Fibroblast of the conjunctiva (primary cell): ENCODE measurements around the gene RIMS4.

Experiments used
- DNase-seq: peaks from one replicate; pipeline ENCODE4 v3.0.0-alpha.2; 2010; ENCODE audit warnings: low read depth

RIMS4 gene

DNA sequence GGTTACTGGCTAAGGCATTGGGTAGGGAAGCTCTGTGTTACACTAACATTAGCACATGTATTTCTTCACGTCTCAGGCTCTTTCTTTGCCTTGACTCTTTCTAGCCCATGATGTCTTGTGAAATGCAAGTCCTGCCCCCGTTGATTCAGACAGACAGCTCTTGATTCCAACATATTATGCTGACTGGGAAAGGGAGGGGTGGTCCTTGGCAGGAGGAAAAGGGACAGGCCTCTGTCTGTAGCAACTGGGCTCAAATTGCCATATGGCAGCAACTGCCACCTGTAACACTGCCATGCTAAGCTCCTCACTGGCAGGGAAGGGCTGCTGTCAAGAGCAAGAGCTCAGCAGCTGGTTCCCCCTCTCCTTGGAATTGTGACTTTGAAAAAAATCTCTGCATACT lies 70.4 kb downstream of the RIMS4 start:
- no peak for DNase-seq

DNA sequence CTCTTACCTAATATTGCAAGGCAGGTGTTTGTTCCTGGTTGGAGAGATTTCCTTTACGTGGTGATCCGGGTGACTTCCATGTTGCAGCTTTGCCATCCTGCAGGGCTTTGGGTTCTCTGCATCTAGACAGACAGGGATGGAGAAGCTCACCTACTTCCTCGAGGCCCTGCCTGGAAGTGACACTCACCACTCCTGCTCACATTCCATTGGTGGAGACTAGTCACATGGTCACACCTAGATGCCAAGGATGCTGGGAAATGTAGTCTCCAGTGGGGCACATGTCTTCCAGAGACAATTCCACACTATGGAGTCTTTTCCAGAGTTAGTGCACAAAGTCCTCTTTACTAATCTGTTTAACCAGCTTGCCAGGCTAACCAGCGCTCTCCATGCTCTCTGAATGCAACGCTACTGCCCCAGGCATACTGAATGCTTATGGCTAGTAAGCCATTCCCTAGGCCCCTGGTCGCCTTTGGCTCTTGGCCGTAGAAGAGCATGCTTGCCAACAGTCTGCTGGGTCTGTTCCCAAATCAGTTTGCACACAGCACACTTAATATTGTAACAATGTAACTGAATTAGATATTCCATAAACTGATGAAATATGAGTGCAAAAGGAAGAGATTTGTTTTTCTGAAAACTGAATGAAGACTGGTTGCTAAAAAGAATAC lies 71.4 kb downstream of the RIMS4 start:
- DNase-seq: peak; percentile 78

DNA sequence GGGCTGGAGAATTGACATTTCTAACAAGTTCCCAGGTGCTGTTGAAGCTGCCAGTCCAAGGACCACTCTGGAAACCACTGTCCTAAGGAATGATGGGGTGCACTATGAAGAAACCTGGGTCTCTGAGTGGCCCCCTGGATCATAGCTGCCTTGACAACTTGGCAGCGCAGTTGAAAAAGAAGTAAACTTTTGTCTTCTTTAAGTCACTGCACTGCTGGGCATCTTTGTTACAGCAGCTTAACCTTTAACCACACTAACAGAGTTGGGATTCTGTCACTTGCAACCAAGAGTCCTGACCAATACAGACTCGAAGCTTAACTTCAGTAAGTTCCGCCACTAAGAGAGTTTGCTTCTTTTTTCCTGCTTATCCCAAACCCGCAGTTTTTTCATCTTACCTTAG lies 73.2 kb downstream of the RIMS4 start:
- DNase-seq: no peak

DNA sequence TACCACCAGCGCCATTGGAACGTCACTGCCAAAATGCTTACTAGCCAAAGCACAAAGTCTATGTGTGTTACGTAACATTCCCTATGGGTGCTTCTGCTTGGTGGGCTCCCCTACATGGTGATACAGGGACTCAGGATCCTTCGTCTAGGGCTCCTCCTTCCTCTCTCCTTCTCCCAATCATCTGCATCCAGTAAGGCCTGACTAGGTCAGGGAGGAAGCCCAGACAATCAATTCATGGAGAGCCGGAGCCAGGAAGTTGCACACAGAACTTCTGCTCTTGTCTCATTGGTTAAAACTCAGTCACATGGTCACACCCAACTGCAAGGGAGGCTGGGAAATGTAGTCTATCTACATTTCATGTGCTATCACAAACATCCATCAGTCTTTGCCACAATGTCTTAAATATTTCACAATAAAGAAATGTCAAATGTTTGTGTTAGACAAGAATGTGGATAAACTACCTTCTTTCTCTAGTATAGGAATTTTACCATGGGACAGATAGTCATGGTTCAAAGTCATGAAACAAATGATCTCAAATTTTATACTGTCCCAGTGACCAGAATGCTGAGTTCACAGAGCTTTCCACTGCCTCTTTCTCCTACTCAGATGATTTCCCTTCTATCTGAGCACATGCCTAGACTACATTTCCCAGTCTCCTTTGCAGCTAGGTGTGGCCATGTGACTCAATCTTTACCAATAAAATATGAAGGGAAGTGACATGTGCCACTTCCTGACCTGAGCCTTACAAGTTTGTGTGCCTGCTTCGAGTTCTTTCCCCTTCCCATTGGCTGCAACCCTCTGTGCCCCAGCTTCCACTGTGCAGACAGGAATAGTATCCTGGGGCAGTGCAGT lies 74.0 kb downstream of the RIMS4 start:
- DNase-seq: peak; percentile 90

DNA sequence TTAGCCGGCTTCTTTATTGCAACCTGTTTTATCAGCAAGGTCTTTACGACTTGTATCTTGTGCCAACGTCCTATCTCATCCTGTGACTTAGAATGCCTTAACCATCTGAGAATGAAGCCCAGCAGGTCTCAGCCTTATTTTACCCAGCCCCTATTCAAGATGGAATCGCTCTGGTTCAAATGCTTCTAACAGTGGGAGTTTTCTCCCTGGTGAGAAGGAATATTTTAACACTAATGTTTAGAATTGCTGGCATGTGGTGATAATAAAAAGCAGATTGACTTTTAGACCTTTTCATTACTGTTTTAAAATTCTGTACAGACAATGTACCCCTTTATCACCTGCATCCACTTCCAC lies 74.6 kb downstream of the RIMS4 start:
- no peak for DNase-seq

DNA sequence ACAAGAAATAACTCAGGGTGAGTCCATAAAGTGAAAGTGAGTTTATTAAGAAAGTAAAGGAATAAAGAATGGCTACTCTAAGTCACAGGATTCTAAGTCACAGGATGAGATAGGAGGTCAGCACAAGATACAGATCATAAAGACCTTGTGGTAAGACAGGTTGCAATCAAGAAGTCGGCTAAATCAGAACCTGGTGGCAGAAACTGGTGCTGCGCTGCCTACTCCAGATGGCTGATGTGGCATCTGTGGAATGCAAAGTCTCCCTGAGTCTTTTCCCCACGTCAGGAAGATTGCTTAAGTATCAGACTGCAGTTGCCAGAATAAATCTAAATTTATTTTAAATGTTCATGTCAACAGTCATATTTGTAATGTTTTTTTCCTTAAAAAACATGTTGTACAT lies 75.4 kb downstream of the RIMS4 start:
- no peak for DNase-seq

DNA sequence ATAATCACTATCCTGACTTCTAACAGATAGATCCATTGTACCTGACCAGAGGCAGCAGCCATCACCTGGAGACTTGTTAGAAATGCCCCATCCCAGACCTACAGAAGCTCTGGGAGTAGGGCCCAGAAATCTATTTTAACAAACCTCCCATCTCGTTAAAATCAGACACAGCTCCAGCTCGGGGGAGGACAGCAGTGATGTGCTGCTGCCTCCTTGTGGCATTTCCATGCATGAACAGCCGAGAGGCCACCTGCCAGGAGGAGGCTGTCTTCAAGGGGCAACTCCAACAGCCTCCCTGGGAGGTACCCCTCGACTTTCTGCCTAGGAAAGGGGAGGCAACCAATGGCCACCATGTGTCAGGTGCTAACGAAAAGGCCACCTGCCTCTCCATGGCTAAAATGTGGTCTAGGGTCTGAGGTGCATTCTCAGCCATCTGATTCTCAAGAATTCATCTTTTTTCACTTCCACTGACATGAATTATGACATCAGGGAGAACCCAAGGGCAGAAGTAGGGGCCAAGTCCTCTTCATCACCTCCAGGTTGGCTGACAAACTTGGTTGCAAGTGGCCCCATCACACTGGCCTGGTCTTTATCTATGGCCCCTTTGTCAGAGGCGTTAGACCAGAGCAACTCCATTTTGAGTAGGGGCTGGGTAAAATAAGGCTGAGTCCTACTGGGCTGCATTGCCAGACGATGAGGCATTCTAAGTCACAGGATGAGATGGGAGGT lies 76.8 kb downstream of the RIMS4 start:
- peak; percentile 63 for DNase-seq

DNA sequence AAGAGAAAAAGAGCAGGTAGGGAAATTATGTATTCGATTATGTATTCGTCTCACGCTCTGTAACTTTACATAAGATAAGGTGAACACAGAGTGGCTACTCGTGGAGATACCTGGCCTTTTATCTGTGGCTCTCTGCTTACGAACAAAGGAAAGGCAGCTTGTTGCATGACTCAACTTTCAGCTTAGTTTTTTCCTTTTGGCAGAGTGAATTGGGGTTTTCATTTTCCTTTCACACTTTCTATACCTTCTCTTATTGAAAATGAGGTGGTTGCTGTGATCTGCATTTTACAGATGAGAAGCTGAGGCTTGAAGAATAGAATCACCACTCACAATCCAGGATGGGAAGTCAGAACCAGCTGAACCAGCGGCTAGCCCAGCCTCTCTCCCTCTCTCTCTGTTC lies 78.0 kb downstream of the RIMS4 start:
- no peak for DNase-seq

DNA sequence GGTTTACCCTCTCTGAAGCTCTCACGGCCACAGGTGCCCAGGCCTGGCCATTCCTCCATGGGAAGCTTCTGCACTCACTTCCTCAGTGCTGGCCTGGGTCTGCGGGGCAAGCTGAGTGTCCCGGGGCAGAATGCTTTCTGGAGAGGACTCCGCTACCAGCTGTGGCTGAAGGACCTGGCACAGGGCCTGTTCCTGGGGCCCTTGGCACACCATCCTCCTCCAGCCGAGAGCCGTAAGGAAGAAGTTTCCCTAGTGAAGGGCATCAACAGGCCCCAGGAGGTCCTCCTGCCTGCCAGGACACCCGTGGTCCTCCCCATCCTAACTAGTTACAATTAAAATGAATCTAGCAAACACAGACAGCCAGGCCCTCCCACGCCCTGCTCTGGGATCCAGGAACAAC lies 78.7 kb downstream of the RIMS4 start:
- no peak for DNase-seq

DNA sequence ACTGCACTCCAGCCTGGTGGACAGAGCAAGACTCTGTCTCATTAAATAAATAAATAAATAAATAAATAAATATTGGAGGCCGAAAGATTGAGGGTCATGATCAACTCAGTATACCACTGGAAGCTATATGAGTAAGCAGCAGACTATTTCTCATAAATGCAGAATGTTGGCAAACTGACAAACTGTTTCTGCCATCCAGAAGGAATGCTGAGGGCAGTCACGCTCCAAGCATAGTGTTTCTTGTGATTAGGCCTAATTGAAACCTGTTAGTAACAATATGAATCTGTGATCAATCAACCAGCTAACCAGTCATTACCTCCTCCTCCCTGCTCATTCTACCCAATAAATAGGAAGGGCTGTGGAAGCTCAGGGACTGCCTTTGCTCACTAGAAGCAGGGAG lies 79.9 kb downstream of the RIMS4 start:
- peak; percentile 76 for DNase-seq

DNA sequence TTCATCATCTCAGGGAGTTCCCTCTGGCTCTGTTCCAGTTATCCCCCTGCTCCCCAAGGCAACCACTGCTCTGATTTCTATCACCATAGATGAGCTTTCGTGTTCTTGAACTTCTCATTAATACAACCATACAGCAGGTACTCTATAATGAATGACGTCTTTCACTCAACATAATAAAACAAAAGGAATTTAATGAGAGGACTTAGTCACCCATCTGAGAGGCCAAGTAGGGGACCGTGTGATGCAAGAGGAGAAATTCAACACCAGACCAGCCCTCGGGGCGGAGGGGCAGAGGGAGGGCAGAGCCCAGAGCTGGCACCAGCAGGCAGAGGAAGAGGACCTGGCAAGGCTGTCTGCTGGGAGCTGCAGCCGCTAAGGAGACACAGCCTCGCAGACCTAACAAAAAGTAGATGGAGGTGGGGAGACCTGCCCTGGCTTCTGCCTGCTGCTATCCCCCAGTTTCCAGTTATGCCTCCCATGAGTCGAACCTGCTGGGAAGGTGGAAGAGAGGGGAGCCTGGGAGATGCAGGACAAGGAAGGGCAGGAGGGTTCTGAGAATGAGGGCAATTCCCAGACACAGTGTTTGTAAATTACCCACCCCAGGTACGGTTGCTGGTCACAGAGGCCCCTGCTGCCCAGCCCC lies 81.4 kb downstream of the RIMS4 start:
- peak; percentile 87 for DNase-seq

DNA sequence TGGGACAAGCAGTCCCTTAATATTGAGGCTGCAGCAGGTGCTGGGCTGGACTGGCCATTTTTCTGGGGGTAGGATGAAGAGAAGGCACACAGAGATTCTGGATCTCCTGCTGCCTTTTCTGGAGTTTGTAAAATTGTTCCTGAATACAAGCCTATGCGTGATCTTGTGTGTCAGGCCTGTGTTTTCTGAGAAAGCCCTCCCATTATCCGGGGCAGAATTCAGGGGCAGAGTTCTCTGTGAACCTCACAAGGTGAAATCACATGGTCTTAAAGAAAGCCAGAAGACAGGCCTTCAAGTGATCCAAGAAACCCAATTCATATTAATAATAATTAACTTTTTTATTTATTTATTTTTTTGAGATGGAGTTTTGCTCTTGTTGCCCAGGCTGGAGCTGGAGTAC lies 82.7 kb downstream of the RIMS4 start:
- no peak for DNase-seq

DNA sequence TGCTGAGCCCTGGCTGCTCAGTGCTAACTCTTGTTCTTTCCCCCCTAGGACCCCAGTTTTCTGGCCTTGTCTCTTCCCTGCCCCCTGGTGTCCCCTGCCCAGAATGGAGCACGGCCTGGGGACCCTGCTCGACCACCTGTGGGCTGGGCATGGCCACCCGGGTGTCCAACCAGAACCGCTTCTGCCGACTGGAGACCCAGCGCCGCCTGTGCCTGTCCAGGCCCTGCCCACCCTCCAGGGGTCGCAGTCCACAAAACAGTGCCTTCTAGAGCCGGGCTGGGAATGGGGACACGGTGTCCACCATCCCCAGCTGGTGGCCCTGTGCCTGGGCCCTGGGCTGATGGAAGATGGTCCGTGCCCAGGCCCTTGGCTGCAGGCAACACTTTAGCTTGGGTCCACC lies 83.3 kb downstream of the RIMS4 start:
- no peak for DNase-seq

DNA sequence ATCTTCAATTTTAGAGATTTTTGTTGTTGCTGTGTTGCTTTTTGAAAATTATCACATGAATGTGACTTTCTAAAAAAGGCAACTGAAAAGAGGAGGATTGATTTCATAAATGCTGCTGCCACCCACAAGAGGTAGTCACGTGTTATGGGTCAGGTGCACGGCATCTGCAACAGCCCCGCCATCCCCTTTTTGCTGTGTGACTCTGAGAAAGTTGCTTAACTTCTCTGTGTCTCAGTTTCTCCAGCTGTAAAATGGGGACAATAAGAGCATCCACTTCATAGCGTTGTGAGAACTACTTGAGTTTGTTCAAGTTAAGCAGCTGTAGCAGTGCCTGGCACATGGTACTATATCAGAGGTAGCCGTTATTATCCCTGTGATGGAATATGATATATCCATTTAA lies 84.5 kb downstream of the RIMS4 start:
- DNase-seq: no peak

DNA sequence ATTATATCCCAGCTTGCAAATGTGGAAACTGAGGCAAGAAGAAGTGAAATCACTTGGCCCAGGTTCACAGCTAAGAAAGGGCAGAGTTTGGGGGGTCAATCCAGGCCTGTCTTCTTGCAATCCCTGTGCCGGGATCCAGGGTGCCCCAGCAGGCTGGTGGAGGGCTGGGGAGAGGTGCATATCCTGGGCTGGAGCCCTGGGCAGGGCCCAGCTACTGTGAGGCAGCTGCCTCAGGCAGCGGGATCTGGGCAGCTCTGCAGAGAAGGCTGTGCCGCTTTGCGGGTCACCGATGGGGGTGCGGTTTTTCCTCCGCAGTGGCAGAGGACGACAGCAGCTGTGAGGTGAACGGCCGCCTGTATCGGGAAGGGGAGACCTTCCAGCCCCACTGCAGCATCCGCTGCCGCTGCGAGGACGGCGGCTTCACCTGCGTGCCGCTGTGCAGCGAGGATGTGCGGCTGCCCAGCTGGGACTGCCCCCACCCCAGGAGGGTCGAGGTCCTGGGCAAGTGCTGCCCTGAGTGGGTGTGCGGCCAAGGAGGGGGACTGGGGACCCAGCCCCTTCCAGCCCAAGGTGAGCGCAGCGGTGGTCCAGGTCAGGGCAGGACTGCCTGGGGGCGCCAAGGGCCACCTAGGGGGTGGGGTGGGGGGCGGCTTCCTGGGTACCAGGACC lies 85.8 kb downstream of the RIMS4 start:
- no peak for DNase-seq

DNA sequence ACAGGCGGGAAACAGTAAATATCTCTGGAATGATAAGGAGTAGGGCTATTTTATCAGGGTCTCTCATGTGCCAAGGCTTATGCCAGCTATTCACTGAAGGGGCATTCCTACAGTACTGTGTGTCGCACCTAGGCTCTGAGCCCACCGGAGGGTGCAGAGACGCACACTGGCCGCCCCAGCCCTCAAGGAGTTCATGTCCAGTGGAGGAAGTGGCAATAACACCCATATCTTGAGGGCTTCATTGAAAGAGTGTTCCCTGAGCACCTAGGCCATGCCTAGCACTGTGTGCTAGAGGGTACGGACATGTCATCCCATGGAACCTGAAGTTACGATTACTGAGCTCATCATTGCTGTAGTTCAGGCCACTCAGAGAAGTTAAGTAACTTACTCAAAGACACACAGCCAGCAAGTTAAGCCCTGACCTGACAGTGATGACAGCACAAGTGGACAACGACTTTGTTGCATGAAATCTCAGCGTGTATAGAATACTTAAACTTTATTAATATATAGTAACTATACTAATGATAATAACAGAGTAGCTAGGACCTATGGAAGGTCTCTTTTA lies 86.5 kb downstream of the RIMS4 start:
- DNase-seq: no peak

DNA sequence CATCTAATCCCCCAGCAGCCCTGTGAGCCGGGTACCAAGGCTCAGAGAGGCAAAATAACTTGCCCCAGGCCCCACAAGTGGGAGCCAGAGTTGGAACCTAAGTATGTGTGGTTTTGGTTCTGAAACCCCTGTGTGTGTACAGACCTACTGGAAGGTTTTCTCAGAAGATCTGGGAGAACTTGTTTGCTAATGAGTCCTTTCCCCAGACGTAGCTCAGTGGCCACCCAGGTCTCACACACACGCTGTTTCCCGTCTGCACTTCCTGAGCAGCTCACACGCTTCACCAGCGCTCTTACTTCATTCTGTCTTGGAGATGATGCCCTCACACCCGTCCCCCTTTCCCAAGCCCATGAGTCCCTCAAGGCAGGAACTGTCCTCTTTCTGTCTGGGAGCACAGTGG lies 87.0 kb downstream of the RIMS4 start:
- no peak for DNase-seq

DNA sequence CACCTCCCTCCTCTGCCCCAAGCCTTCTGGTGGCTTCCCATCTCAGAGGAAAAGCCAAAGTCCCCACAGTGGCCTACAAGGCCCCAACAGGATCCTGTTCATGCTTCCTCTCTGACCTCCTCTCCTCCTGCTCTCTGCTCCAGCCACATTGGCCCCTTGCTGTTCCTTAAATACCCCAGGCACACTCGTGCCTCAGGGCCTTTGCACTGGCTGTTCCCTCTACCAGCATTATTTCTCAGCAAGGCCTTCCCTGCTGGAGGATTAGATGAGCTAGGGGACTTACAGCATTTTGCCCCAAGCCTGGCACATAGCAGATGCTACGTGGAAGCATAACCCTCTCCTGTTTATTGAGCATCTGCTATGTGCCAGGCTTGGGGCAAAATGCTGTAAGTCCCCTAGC lies 87.4 kb downstream of the RIMS4 start:
- no peak for DNase-seq

DNA sequence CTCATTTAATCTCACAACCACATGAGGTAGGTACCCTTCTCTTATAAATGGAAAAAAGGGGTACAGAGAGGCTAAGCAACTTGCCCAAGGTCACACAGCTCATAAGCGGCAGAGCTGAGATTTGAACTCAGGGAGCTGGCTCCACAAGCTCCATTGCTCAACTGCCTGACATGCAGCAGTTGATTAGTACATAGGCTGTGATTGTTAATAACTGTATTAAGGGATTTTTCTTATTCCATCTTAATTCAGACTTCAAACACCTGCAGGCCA lies 88.6 kb downstream of the RIMS4 start:
- DNase-seq: no peak

DNA sequence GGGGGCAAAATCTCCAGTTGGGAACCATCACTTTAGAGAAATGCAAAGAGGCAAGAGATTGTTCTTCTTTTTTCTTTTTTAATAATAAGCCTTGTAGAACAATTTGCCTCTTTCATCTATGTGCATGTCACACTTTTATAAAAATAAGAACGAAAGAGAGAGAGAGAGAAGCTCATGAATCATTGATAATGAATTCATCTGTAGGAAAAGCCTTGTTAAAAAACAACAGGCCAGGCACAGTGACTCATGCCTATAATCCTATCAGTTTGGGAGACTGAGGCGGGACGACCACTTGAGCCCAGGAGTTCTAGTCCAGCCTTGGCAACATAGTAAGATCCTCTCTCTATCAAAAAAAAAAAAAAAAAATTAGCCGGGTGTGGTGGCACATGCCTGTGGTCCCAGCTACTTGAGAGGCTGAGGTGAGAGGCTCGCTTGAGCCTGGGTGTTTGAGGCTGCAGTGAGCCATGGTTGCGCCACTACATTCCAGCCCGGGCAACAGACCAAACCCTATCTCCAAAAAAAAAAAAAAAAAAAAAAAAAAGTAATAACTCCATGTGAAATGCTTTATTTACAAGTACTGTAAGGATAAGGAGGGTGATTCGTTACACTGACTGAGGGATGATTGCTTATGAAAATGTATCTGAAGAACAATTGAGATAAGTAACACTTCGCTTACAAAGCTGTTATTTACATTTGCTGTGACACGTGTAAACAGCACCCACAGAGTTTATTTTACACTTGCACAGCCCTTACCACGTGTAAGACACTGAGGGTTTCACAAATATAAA lies 89.2 kb downstream of the RIMS4 start:
- peak; percentile 84 for DNase-seq

DNA sequence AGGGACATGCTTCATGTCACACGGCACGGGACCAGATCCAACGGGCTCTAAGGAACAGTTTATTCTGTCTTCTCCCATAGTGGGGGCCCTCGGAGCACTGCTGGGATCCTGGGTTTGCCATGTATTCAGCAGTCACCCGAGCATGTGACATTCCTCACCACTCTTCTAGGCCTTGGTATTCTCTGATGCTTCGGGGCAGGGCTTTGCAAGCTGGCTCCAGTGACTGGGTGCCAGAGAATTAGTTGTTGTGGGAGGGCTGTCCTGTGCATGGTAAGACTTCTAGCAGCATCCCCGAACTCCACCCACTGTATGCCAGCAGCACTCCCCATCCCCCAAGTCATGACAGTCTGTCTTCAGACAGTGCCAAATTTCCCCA lies 89.7 kb downstream of the RIMS4 start:
- peak; percentile 76 for DNase-seq
